PC-9 (cell line): Measurements from ENCODE around the gene YWHAH. TPM values are rescaled to one million over a fixed set of nuclear protein-coding genes. Genes with fewer than 3 reads are reported as not detected.

Source experiments
- BruUV-seq: library from RNA; stranded (reverse); fragments of 400-500 nt; replicated peaks from 2 replicates; lab custom pipeline; 2021; lab: Mats Ljungman, UMichigan
- CTCF ChIA-PET: fragments of 300-600 bp; sonication (Branson Sonifier 250); formaldehyde crosslinking; loops from one replicate; lab custom pipeline; 2022; ENCODE audit warnings: antibody characterized with exemption; lab: Charles Lee
- POLR2A ChIA-PET: fragments of 300-600 bp; sonication (Branson Sonifier 250); formaldehyde crosslinking; loops from one replicate; lab custom pipeline; 2022; ENCODE audit warnings: antibody characterized with exemption; ENCODE audit not compliant: unreplicated experiment; lab: Charles Lee
- DNase-seq, 2 experiments: peaks; one replicate each; pipeline versions ENCODE4 v3.0.0 to v3.0.0-alpha.2; 2015 to 2022; ENCODE audit warnings: mixed read lengths in 1 of 2
- H2AFZ ChIP-seq: fragments of 200-600 bp; sonication (generic); 2 replicates; pipeline ENCODE4 v1.8.1; 2017; ENCODE audit warnings: antibody characterized with exemption
- H3F3A ChIP-seq: fragments of 200-600 bp; sonication (generic); 2 replicates; pipeline ENCODE4 v1.8.1; 2017; ENCODE audit warnings: antibody characterized with exemption, mild to moderate bottlenecking, low read depth; ENCODE audit not compliant: insufficient read depth
- H3K27ac ChIP-seq: fragments of 200-600 bp; sonication (generic); 2 replicates; pipeline ENCODE4 v1.6.1; 2016; ENCODE audit warnings: mixed run types
- H3K27me3 ChIP-seq: fragments of 200-600 bp; sonication (generic); 2 replicates; pipeline ENCODE4 v1.6.1; 2016; ENCODE audit warnings: low read depth, mixed run types; ENCODE audit not compliant: insufficient read depth
- H3K36me3 ChIP-seq: fragments of 200-600 bp; sonication (generic); 2 replicates; pipeline ENCODE4 v1.6.1; 2016; ENCODE audit warnings: low read depth, mixed run types
- H3K4me1 ChIP-seq: fragments of 200-600 bp; sonication (generic); replicated peaks from 2 replicates; pipeline ENCODE4 v1.6.1; 2016; ENCODE audit warnings: mixed run types; ENCODE audit not compliant: insufficient read depth
- H3K4me2 ChIP-seq: fragments of 200-600 bp; sonication (generic); 2 replicates; pipeline ENCODE4 v1.6.1; 2017; ENCODE audit warnings: mixed run types
- H3K4me3 ChIP-seq: fragments of 200-600 bp; sonication (generic); 2 replicates; pipeline ENCODE4 v1.6.1; 2016; ENCODE audit warnings: mixed run types
- H3K79me2 ChIP-seq: fragments of 200-600 bp; sonication (generic); 2 replicates; pipeline ENCODE4 v1.6.1; 2017; ENCODE audit warnings: low read depth, mixed run types
- H3K9me2 ChIP-seq: fragments of 200-600 bp; sonication (generic); 2 replicates; pipeline ENCODE4 v1.8.1; 2017; ENCODE audit warnings: mild to moderate bottlenecking; ENCODE audit not compliant: insufficient read depth
- H3K9me3 ChIP-seq: fragments of 200-600 bp; sonication (generic); 2 replicates; pipeline ENCODE4 v1.8.1; 2016; ENCODE audit warnings: low read depth; ENCODE audit not compliant: insufficient read depth
- H4K20me1 ChIP-seq: fragments of 200-600 bp; sonication (generic); 2 replicates; pipeline ENCODE4 v1.8.1; 2017; ENCODE audit not compliant: insufficient read depth
- EZH2 ChIP-seq: fragments of 200-600 bp; sonication (generic); IDR thresholded peaks from 2 replicates; pipeline ENCODE4 v1.8.0; 2017; ENCODE audit warnings: antibody characterized with exemption, low read depth
- intact Hi-C: fragments of 100-400 bp; cut with micrococcal nuclease; formaldehyde crosslinking; loops from one replicate; pipeline ENCODE4 v1.10.0; 2022; ENCODE audit not compliant: unreplicated experiment
- total RNA-seq: library from RNA; stranded (reverse); gene quantifications from 2 replicates; pipeline ENCODE4 v1.2.3, GENCODE V29; 2021
- TF ChIP-seq, protein P1 (sequence below): fragments of 200-600 bp; sonication (generic); conservative IDR thresholded peaks from 2 replicates; pipeline ENCODE4 v1.6.1; 2017; ENCODE audit warnings: mixed run types, antibody characterized with exemption, mild to moderate bottlenecking, moderate library complexity

The YWHAH gene
- total RNA-seq, 1 experiment from 2014 or later: 132 TPM

- no peak for TF ChIP-seq EZH2
- TF ChIP-seq, protein P1, sequence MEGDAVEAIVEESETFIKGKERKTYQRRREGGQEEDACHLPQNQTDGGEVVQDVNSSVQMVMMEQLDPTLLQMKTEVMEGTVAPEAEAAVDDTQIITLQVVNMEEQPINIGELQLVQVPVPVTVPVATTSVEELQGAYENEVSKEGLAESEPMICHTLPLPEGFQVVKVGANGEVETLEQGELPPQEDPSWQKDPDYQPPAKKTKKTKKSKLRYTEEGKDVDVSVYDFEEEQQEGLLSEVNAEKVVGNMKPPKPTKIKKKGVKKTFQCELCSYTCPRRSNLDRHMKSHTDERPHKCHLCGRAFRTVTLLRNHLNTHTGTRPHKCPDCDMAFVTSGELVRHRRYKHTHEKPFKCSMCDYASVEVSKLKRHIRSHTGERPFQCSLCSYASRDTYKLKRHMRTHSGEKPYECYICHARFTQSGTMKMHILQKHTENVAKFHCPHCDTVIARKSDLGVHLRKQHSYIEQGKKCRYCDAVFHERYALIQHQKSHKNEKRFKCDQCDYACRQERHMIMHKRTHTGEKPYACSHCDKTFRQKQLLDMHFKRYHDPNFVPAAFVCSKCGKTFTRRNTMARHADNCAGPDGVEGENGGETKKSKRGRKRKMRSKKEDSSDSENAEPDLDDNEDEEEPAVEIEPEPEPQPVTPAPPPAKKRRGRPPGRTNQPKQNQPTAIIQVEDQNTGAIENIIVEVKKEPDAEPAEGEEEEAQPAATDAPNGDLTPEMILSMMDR: no peak
- Histone ChIP-seq H3K79me2 (no peaks in the 10 kb centered on the region), H3K4me3 (no peak overlapping the region), H3K9me3 (no peaks in the 10 kb centered on the region), H3F3A (no peaks in the 10 kb centered on the region), H3K4me1 (no peaks in the 10 kb centered on the region), H3K27me3 (no peaks in the 10 kb centered on the region), H2AFZ (no peak overlapping the region), H3K36me3 (peaks cover 8% of the 10 kb centered on the region; the same call in 1 of the 2 replicates), H3K9me2 (no peaks in the 10 kb centered on the region), H3K4me2 (no peak overlapping the region), H3K27ac (no peak overlapping the region), H4K20me1 (no peaks in the 10 kb centered on the region)
- POLR2A ChIA-PET: no interaction called here
- intact Hi-C loops: no loop called here
- CTCF ChIA-PET: no interaction called here
- no TSS peak for BruUV-seq
- no peak for DNase-seq
These were observed 42.8 kb upstream of the YWHAH start for GRCh38 chr22:31901388-31902137.

GRCh38 chr22:31904651-31905050 lies 39.7 kb upstream of the YWHAH start:
- ChIA-PET CTCF (no interaction called here), POLR2A (no interaction called here)
- H3K4me2 ChIP-seq: no peak overlapping the region
- no peaks in the 10 kb centered on the region for H3F3A ChIP-seq
- no peaks in the 10 kb centered on the region for H3K4me1 ChIP-seq
- peaks cover 7% of the 10 kb centered on the region; the same call in 1 of the 2 replicates for H3K36me3 ChIP-seq
- no peaks in the 10 kb centered on the region for H3K27me3 ChIP-seq
- intact Hi-C loops: no loop called here
- BruUV-seq: no TSS peak
- H3K27ac ChIP-seq: no peak overlapping the region
- H3K9me2 ChIP-seq: no peaks in the 10 kb centered on the region
- H3K4me3 ChIP-seq: no peak overlapping the region
- H2AFZ ChIP-seq: no peak overlapping the region
- TF ChIP-seq EZH2: no peak
- TF ChIP-seq, protein P1: no peak
- H4K20me1 ChIP-seq: no peaks in the 10 kb centered on the region
- DNase-seq: no peak
- no peaks in the 10 kb centered on the region for H3K9me3 ChIP-seq
- H3K79me2 ChIP-seq: no peaks in the 10 kb centered on the region

- Histone ChIP-seq H3K79me2 (no peaks in the 10 kb centered on the region), H3K27ac (no peak overlapping the region), H3K4me3 (no peak overlapping the region), H3K9me3 (no peaks in the 10 kb centered on the region), H3K9me2 (no peaks in the 10 kb centered on the region), H3K4me2 (no peak overlapping the region), H4K20me1 (no peaks in the 10 kb centered on the region), H3K27me3 (no peaks in the 10 kb centered on the region), H3K4me1 (no peaks in the 10 kb centered on the region), H3K36me3 (peaks cover 7% of the 10 kb centered on the region; the same call in 1 of the 2 replicates), H2AFZ (no peak overlapping the region), H3F3A (no peaks in the 10 kb centered on the region)
- no TSS peak for BruUV-seq
- no peak for TF ChIP-seq EZH2
- TF ChIP-seq, protein P1: no peak
- intact Hi-C loops: no loop called here
- DNase-seq: no peak
- ChIA-PET POLR2A (no interaction called here), CTCF (no interaction called here)
These were observed 39.0 kb upstream of the YWHAH start for GRCh38 chr22:31905356-31905755.
